H1 (cell line): ENCODE measurements around the gene VOPP1. TPM values are rescaled to one million over a fixed set of nuclear protein-coding genes. Genes with fewer than 3 reads are reported as not detected.

ENCODE experiments used
- CTCF ChIA-PET: fragments of 300-600 bp; sonication (Branson Sonifier 250); formaldehyde crosslinking; loops from one replicate; lab custom pipeline; 2021; ENCODE audit not compliant: partially characterized antibody; lab: Charles Lee
- POLR2A ChIA-PET: fragments of 300-600 bp; sonication (Branson Sonifier 250); formaldehyde crosslinking; loops from one replicate; lab custom pipeline; 2021; ENCODE audit warnings: inconsistent platforms; ENCODE audit not compliant: partially characterized antibody; lab: Charles Lee
- DNase-seq, 2 experiments: peaks; one replicate each; pipeline versions ENCODE4 v3.0.0 to v3.0.0-alpha.2; 2010 to 2022; ENCODE audit warnings: low spot score in 2 of 2, low read depth in 1 of 2, mixed read lengths in 1 of 2
- FAIRE-seq: peaks from 2 replicates; lab custom pipeline; 2011; peaks lifted over from hg19 to GRCh38; lab: Jason Lieb, UNC
- H2AFZ ChIP-seq: 2 replicates; pipeline ENCODE4 v1.8.1; 2012; ENCODE audit warnings: low read length, inconsistent platforms
- H2AK5ac ChIP-seq: 2 replicates; pipeline ENCODE4 v1.6.1; 2013; ENCODE audit warnings: low read depth, low read length
- H2BK120ac ChIP-seq: replicated peaks from 2 replicates; pipeline ENCODE3; 2013; ENCODE audit warnings: low read depth, low read length, inconsistent platforms
- H2BK12ac ChIP-seq: 2 replicates; pipeline ENCODE4 v1.6.1; 2013; ENCODE audit warnings: low read depth, low read length
- H2BK15ac ChIP-seq: 2 replicates; pipeline ENCODE4 v1.6.1; 2013; ENCODE audit warnings: low read length
- H2BK20ac ChIP-seq: 2 replicates; pipeline ENCODE4 v1.6.1; 2013; ENCODE audit warnings: low read length
- H2BK5ac ChIP-seq: 2 replicates; pipeline ENCODE4 v1.6.1; 2013; ENCODE audit warnings: low read depth, low read length
- H3K14ac ChIP-seq: 2 replicates; pipeline ENCODE4 v1.6.1; 2013; ENCODE audit warnings: inconsistent platforms; ENCODE audit not compliant: insufficient read length
- H3K18ac ChIP-seq: 2 replicates; pipeline ENCODE4 v1.6.1; 2013; ENCODE audit warnings: low read length; ENCODE audit errors: extremely low read depth
- H3K23ac ChIP-seq: 2 replicates; pipeline ENCODE4 v1.6.1; 2013; ENCODE audit warnings: inconsistent platforms; ENCODE audit not compliant: insufficient read length
- H3K23me2 ChIP-seq: 2 replicates; pipeline ENCODE4 v1.6.1; 2013; ENCODE audit warnings: low read depth, low read length
- H3K27ac ChIP-seq: 2 replicates; pipeline ENCODE4 v1.6.1; 2011; ENCODE audit warnings: low read depth, low read length, inconsistent platforms
- H3K27me3 ChIP-seq, 4 experiments: replicated peaks in 1 of 4; 1 replicate in 1 of 4; 2 replicates in 3 of 4; pipeline versions ENCODE4 v1.6.1 to v1.8.1; 2011 to 2013; ENCODE audit warnings: low read length in 3 of 4, mild to moderate bottlenecking in 3 of 4, inconsistent platforms in 2 of 4, mixed read lengths in 2 of 4, moderate library complexity in 1 of 4; ENCODE audit not compliant: control insufficient read depth in 3 of 4, insufficient read depth in 3 of 4; ENCODE audit errors: extremely low read depth in 1 of 4
- H3K36me3 ChIP-seq, 4 experiments: 2 replicates each; pipeline versions ENCODE4 v1.6.1 to v1.8.1; 2011 to 2013; ENCODE audit warnings: mild to moderate bottlenecking in 4 of 4, low read length in 3 of 4, moderate library complexity in 2 of 4, control low read depth in 1 of 4, inconsistent platforms in 1 of 4; ENCODE audit not compliant: insufficient read depth in 4 of 4, control insufficient read depth in 2 of 4
- H3K4ac ChIP-seq: replicated peaks from 2 replicates; pipeline ENCODE3; 2013; ENCODE audit warnings: low read length, low read depth, mixed read lengths, inconsistent platforms; ENCODE audit not compliant: insufficient read length
- H3K4me1 ChIP-seq, 4 experiments: replicated peaks in 1 of 4; 1 replicate in 1 of 4; 2 replicates in 3 of 4; pipeline versions ENCODE4 v1.6.1 to v1.8.1; 2011 to 2013; ENCODE audit warnings: low read length in 3 of 4, inconsistent platforms in 2 of 4, mixed read lengths in 1 of 4; ENCODE audit not compliant: insufficient read depth in 4 of 4, control insufficient read depth in 3 of 4
- H3K4me2 ChIP-seq, 2 experiments: 2 replicates each; pipeline versions ENCODE4 v1.6.1 to v1.8.1; 2011 to 2013; ENCODE audit warnings: low read depth in 2 of 2, low read length in 2 of 2, control low read depth in 1 of 2, inconsistent platforms in 1 of 2, mild to moderate bottlenecking in 1 of 2; ENCODE audit not compliant: insufficient read depth in 1 of 2
- H3K4me3 ChIP-seq, 4 experiments: fragments of 200-600, 300-600 bp in 1 of 4; sonication (generic), shearing (Covaris generic), sonication (Bioruptor Twin) in 1 of 4; 2 replicates each; pipeline versions ENCODE4 v1.5.1 to v1.8.1; 2011 to 2016; ENCODE audit warnings: low read length in 4 of 4, low read depth in 3 of 4, control low read depth in 2 of 4, inconsistent platforms in 2 of 4, mild to moderate bottlenecking in 2 of 4, mixed read lengths in 1 of 4, moderate library complexity in 1 of 4; ENCODE audit not compliant: insufficient read depth in 2 of 4; ENCODE audit errors: extremely low read depth in 1 of 4
- H3K56ac ChIP-seq: replicated peaks from 2 replicates; pipeline ENCODE3; 2013; ENCODE audit warnings: low read depth, mild to moderate bottlenecking, mixed read lengths, low read length, inconsistent platforms; ENCODE audit not compliant: insufficient read length
- H3K79me1 ChIP-seq: 2 replicates; pipeline ENCODE4 v1.6.1; 2013; ENCODE audit warnings: low read depth, low read length, control low read depth
- H3K79me2 ChIP-seq, 2 experiments: 2 replicates each; pipeline versions ENCODE4 v1.6.1 to v1.8.1; 2012 to 2013; ENCODE audit warnings: low read length in 2 of 2, mild to moderate bottlenecking in 2 of 2, inconsistent platforms in 1 of 2; ENCODE audit not compliant: insufficient read depth in 2 of 2, control insufficient read depth in 1 of 2
- H3K9ac ChIP-seq, 4 experiments: replicated peaks in 1 of 4; 1 replicate in 1 of 4; 2 replicates in 3 of 4; pipeline versions ENCODE4 v1.6.1 to v1.8.1; 2011 to 2013; ENCODE audit warnings: low read depth in 3 of 4, low read length in 3 of 4, control low read depth in 2 of 4, mild to moderate bottlenecking in 2 of 4, moderate library complexity in 2 of 4, inconsistent platforms in 1 of 4; ENCODE audit errors: extremely low read depth in 1 of 4
- H3K9me3 ChIP-seq, 2 experiments: 2 replicates each; pipeline versions ENCODE4 v1.6.1 to v1.8.1; 2012 to 2013; ENCODE audit warnings: mild to moderate bottlenecking in 2 of 2, moderate library complexity in 2 of 2, control low read depth in 1 of 2, inconsistent platforms in 1 of 2, low read depth in 1 of 2, low read length in 1 of 2, mixed read lengths in 1 of 2; ENCODE audit not compliant: insufficient read depth in 2 of 2
- H4K20me1 ChIP-seq, 2 experiments: replicated peaks in 1 of 2; 2 replicates each; pipeline versions ENCODE3 to v1.8.1; 2011 to 2013; ENCODE audit warnings: inconsistent platforms in 2 of 2, low read length in 2 of 2, mild to moderate bottlenecking in 1 of 2; ENCODE audit not compliant: insufficient read depth in 2 of 2, control insufficient read depth in 1 of 2
- H4K5ac ChIP-seq: 2 replicates; pipeline ENCODE4 v1.6.1; 2013; ENCODE audit warnings: low read length, low read depth, mixed read lengths, inconsistent platforms; ENCODE audit not compliant: insufficient read length
- H4K8ac ChIP-seq: 2 replicates; pipeline ENCODE4 v1.8.0; 2013; ENCODE audit warnings: mild to moderate bottlenecking, moderate library complexity, low read length, inconsistent platforms; ENCODE audit not compliant: insufficient read depth; ENCODE audit errors: extremely low read depth
- H4K91ac ChIP-seq: replicated peaks from 2 replicates; pipeline ENCODE3; 2013; ENCODE audit warnings: low read length, mixed read lengths, inconsistent platforms; ENCODE audit not compliant: insufficient read length
- CEBPB ChIP-seq: IDR thresholded peaks from 2 replicates; pipeline ENCODE4 v1.6.1; 2012; ENCODE audit warnings: low read depth, low read length
- CHD1 ChIP-seq: IDR thresholded peaks from 2 replicates; pipeline ENCODE4 v1.6.1; 2012; ENCODE audit warnings: low read depth, low read length, improper control_type of control experiment
- GABPA ChIP-seq: IDR thresholded peaks from 2 replicates; pipeline ENCODE4 v1.6.1; 2011; ENCODE audit warnings: mild to moderate bottlenecking, low read length, moderate library complexity, borderline replicate concordance; ENCODE audit not compliant: insufficient read depth
- GTF2F1 ChIP-seq: IDR thresholded peaks from 2 replicates; pipeline ENCODE4 v1.6.1; 2012; ENCODE audit warnings: low read depth, low read length, improper control_type of control experiment, borderline replicate concordance
- HDAC6 ChIP-seq: IDR thresholded peaks from one replicate; pipeline ENCODE4 v1.7.1; 2012; ENCODE audit warnings: low read depth, mild to moderate bottlenecking, inconsistent platforms, low read length, moderate library complexity
- KDM5A ChIP-seq: fragments of 200-600 bp; IDR thresholded peaks from 2 replicates; pipeline ENCODE4 v1.7.1; 2012; ENCODE audit warnings: mild to moderate bottlenecking, low read length, inconsistent platforms, mixed read lengths
- NANOG ChIP-seq: IDR thresholded peaks from 2 replicates; pipeline ENCODE4 v1.6.1; 2011; ENCODE audit warnings: low read length, low read depth, mild to moderate bottlenecking, inconsistent platforms; ENCODE audit not compliant: insufficient read depth, poor library complexity, severe bottlenecking
- POU5F1 ChIP-seq: IDR thresholded peaks from 2 replicates; pipeline ENCODE4 v1.6.1; 2011; ENCODE audit warnings: low read depth, mild to moderate bottlenecking, low read length, moderate library complexity
- SP4 ChIP-seq: IDR thresholded peaks from 2 replicates; pipeline ENCODE4 v1.6.1; 2012; ENCODE audit warnings: low read length, inconsistent platforms
- TAF1 ChIP-seq: IDR thresholded peaks from 2 replicates; pipeline ENCODE4 v1.6.1; 2011; ENCODE audit warnings: mild to moderate bottlenecking, low read depth, low read length
- WGBS, 2 experiments: shearing (Covaris generic) in 1 of 2; methylation state at CpG; one replicate each; pipeline versions ENCODE4 v1.1.6 to v1.1.7; 2013 to 2015; ENCODE audit warnings: low lambda C conversion rate in 2 of 2, mixed read lengths in 2 of 2, inconsistent platforms in 1 of 2, low coverage in 1 of 2, missing lambda C conversion rate in 1 of 2; ENCODE audit not compliant: insufficient replicate concordance in 2 of 2, insufficient coverage in 1 of 2, insufficient read length in 1 of 2; ENCODE audit errors: extremely low coverage in 1 of 2, missing lambda C conversion rate in 1 of 2; 5-methylcytosine and 5-hydroxymethylcytosine counted together
- polyA plus RNA-seq, 7 experiments: library from polyadenylated mRNA; depleted of rRNA in 3 of 7; stranded (reverse) in 5 of 7; unstranded in 2 of 7; fragments of >200 nt in 5 of 7; fragments of 200-250 nt in 2 of 7; gene quantifications; 1 replicate in 5 of 7; 2 replicates in 1 of 7; 4 replicates in 1 of 7; pipeline versions ENCODE4 v1.2.1 to v1.2.3, GENCODE V29; 2011 to 2013; ENCODE audit warnings: missing spikeins in 2 of 7, mixed read lengths in 2 of 7
- total RNA-seq: library from RNA; stranded (reverse); fragmentation: NEBNext Ultra II Directional; extraction: Animal tissue kit (Norgen Biotek cat#: 25700); gene quantifications from 2 replicates; pipeline ENCODE4 v1.2.1, GENCODE V29; 2021
- TF ChIP-seq, protein P1 (sequence below): IDR thresholded peaks from 2 replicates; pipeline ENCODE4 v1.6.1; 2012; ENCODE audit warnings: inconsistent platforms
- TF ChIP-seq, protein P2 (sequence below), 3 experiments: IDR thresholded peaks; 1 replicate in 2 of 3; 2 replicates in 1 of 3; pipeline versions ENCODE4 v1.5.1 to v1.6.1; 2011; ENCODE audit warnings: low read length in 3 of 3, mild to moderate bottlenecking in 3 of 3, inconsistent platforms in 2 of 3, low read depth in 1 of 3, moderate library complexity in 1 of 3; ENCODE audit not compliant: insufficient read depth in 1 of 3; ENCODE audit errors: control extremely low read depth in 1 of 3

Gene VOPP1
- total and polyA plus RNA-seq, 2 of the 8 experiments (the other 6 are each of a cell fraction or from before 2014, with no cell fraction given) = 44.7 to 83.0 TPM

DNA sequence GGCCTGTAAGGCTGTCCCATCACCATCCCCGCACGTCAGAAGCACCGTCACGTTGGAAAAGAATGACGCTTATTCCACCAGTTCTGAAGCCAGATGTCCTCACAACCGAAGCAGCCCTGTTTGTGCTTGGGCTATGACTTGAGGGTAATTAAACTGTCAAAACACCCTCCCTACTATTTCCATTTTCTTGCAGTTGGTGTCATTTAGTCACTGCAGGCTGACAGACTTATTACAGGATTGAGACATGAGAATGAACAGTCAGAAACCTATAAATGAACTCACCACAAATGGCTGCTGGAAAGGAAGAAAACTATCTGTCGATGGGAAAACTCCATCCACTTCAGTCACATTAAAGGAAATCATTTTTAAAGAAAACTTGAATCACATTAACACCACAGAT is 85.3 kb downstream of the VOPP1 start:
- Histone ChIP-seq H3K4me1 (no peaks in the 10 kb centered on the region), H2AFZ (no peak overlapping the region), H3K4ac (no peak overlapping the region), H3K23ac (no peak overlapping the region), H2BK12ac (no peak overlapping the region), H3K56ac (no peak overlapping the region), H2BK15ac (no peak overlapping the region), H2BK120ac (no peak overlapping the region), H3K36me3 (peaks cover 0 to 7% (median 2%) of the 10 kb centered on the region in 4 experiments; a peak in 4 of 8 replicates), H3K4me2 (no peak overlapping the region), H3K4me3 (no peak overlapping the region), H3K23me2 (no peaks in the 10 kb centered on the region), H3K9me3 (no peaks in the 10 kb centered on the region), H3K27ac (no peak overlapping the region), H2BK5ac (no peak overlapping the region), H3K79me2 (no peaks in the 10 kb centered on the region), H2AK5ac (no peak overlapping the region), H3K9ac (no peak overlapping the region), H4K91ac (no peak overlapping the region), H4K5ac (no peak overlapping the region), H3K79me1 (no peaks in the 10 kb centered on the region; the same call in 1 of the 2 replicates), H4K8ac (no peak overlapping the region), H3K14ac (no peak overlapping the region), H3K27me3 (no peaks in the 10 kb centered on the region), H2BK20ac (no peak overlapping the region), H3K18ac (no peak overlapping the region), H4K20me1 (peaks cover 0 to 6% of the 10 kb centered on the region in 2 experiments)
- FAIRE-seq (no peak), DNase-seq (no peak)
- WGBS, 2 experiments = 87% methylated on average over 7 of the region's 7 CpGs; no CpG with 5 or more reads in 1 of the 2 experiments
- CTCF ChIA-PET = no interaction called here
- POLR2A ChIA-PET = no interaction called here
- TF ChIP-seq GABPA (no peak), CEBPB (no peak), HDAC6 (no peak), KDM5A (no peak), NANOG (no peak), GTF2F1 (no peak), CHD1 (no peak), TAF1 (no peak), POU5F1 (no peak), SP4 (no peak)
- TF ChIP-seq, protein P1, sequence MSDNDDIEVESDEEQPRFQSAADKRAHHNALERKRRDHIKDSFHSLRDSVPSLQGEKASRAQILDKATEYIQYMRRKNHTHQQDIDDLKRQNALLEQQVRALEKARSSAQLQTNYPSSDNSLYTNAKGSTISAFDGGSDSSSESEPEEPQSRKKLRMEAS = no peak
- TF ChIP-seq, protein P2, sequence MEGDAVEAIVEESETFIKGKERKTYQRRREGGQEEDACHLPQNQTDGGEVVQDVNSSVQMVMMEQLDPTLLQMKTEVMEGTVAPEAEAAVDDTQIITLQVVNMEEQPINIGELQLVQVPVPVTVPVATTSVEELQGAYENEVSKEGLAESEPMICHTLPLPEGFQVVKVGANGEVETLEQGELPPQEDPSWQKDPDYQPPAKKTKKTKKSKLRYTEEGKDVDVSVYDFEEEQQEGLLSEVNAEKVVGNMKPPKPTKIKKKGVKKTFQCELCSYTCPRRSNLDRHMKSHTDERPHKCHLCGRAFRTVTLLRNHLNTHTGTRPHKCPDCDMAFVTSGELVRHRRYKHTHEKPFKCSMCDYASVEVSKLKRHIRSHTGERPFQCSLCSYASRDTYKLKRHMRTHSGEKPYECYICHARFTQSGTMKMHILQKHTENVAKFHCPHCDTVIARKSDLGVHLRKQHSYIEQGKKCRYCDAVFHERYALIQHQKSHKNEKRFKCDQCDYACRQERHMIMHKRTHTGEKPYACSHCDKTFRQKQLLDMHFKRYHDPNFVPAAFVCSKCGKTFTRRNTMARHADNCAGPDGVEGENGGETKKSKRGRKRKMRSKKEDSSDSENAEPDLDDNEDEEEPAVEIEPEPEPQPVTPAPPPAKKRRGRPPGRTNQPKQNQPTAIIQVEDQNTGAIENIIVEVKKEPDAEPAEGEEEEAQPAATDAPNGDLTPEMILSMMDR (IDR thresholded peaks at IDR 0.05; ENCODE audit: control extremely low read depth in 1 of 3, insufficient read depth in 1 of 3, low read depth in 1 of 3, low read length in 3 of 3) = no peak
